SKM-1 (cell line): ENCODE measurements around the gene PPFIA1.

Source experiments
- DNase-seq: peaks from one replicate; lab custom pipeline; 2025; ENCODE audit not compliant: unreplicated experiment; lab: John Stamatoyannopoulos, UW

The PPFIA1 gene

DNA sequence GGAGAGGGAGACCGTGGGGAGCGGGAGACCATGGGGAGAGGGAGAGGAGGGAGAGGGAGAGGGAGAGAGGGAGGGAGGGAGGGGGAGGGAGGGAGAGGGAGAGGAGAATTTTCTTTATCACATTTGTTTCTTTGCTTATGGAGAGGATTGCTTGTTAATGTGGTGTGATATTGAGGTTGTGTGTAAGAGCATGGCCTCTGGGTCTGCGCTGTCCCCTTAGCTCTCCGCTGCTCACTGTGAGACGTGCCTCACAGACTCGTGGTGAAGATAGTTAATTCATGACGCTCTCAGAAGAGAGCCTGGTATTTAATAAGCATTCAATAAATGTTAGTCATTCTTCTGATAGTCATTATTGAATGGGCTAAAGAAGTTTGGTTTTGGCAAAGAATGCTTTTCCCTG is 26.2 kb downstream of the PPFIA1 start:
- DNase-seq, result no peak

DNA sequence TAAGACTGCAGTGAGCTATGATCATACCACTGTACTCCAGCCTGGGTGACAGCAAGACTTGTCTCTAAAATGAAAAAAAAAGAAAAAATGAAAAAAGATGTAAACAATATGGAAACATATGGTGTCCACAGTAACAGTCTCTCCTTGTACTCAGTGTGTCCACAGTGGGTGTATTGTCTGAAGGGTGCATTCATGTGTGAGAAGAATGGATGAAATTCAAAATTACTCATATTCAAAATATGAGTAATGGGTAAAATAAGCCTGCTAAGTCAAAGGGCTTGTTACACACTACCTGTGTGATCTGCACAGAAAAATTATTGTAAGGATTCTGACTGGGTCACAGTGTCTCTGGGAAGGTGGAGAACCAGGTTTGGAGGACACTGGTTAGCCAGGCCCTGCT is 26.9 kb downstream of the PPFIA1 start:
- DNase-seq, result no peak

DNA sequence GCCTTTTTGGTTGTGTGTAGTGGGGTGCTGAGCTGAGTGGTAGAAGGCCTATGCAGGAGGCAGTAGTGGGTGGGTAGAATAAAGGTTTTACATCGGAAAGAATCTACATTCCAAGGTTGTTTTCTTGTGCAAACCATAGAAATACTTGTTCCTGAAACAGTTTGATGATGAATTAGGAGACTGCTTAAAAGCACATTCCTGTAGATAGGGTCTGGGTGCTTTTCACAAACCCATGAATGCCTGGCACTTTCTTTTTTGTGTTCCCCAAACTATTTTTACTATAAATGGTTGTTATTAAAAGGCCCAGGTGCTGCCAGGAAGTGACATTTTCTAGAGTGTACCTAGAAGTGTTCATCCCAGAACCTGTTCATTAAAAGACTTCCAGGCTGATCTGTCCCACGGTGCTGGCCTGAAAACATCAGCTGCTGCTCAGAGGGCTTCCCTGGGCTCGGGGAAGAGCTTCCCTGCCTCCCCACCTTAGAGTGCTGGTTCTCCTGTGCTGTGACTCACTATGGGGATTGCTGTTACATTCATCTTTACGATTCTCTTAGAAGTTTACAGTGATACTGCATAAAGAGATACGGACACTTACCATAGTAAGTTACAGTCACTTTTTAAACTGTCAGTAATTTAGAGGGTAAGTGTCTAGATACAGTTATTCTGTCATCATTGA is 27.9 kb downstream of the PPFIA1 start:
- DNase-seq, result no peak

DNA sequence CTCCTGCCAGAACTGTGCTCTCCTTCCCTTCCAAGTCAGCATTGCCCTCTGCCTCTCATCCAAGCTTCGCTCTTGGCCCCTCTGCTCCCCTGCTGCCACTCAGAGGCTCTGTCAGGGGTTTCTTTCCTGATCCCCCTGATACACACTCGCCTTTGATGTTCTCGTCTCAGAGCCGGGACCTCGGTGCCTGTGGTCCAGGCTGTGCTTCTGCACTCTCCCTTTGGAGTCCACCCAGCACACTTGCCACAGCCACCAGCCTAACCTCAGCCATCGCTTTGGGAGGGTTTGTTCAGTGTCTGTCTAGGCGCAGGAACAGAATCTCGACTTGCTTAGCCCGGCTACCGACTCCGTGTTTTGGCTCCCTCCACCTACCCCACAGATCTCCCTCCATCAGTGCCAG is 29.1 kb downstream of the PPFIA1 start:
- DNase-seq, result no peak

DNA sequence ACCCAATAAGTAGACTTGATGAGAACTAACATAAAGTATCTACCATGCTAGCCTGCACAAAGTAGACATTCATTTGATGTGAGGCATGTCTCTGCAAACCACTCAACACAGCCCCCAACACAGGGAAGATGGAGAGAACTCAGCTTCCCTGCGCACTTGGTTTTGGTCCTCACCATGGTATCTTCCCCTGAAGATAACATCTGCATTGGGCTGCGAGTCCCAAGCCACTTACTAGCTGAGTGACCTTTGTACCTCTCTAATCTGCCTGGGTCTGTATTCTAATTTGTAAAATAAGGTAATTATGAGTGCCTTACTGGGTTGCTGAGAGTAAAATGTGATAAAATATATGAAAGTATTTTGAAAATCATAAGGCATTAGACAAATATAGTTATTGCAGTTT is 30.7 kb downstream of the PPFIA1 start:
- DNase-seq, result no peak

DNA sequence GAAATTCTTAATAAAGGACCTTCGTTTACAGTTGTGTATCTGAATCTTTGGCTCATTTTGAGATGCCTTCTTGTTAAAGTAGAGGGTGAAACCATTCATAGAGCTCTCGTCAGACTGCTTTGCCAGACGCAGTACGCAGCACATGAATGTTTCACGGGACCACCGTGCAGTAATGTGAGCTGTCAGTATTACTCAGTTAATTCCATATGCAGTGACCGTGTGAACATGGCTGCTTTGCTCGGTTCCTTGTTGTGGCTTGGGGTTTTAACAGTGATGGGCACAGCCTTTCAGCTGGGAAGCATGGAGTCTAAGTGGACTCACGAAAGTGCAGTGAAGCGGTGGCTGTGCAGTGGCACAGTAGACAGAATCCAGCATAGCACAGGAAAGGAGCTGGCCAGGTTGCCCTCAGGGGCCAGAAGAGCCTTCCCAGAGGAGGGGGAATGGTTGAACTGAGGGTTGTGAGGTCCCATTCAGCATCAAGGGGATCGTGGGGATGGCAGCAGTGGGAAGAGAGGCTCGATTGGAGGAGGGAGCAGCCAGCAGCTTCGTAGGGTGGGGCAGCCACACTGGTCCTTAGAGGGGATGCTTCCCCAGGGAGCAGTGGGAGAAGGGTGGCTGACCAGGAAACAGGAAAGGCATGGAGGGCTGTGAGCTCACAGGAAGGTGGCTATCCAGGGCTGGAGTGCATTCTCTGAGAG is 31.4 kb downstream of the PPFIA1 start:
- DNase-seq, result no peak

DNA sequence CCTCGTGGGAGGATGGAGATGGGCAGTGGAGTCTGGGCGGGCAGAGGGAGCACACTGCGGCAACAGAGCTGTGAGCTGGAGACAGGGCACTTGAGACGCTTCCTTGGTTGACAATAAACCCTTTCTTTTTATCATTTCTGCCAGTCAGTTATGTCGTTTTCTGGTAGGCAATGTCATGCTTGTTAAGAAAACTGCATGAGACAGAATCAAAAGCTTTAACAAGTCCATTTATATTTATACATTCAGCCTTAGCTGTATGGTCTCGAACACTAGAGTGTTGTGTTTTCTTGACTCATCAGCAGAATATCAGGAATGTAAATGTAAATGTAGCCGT is 31.9 kb downstream of the PPFIA1 start:
- DNase-seq, result no peak

DNA sequence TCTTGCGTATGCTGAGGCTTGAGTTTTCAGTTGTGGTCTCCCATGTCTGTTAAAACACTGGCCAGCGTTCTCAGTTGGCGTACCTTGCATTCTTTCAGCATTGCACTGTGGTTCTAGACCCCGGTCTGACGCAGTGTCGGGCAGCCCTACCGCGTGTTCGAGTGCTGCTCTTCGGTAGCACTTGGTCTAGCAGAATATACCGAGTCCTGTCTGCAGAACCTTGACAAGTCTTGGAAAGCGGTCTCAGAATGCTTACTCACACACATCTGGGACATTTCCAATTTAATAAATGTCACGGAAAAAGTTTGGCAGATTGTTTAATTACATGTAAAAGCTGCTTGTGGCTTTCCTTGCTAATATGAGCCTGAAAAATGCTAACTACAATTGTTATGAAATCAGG is 32.6 kb downstream of the PPFIA1 start:
- DNase-seq, result no peak

DNA sequence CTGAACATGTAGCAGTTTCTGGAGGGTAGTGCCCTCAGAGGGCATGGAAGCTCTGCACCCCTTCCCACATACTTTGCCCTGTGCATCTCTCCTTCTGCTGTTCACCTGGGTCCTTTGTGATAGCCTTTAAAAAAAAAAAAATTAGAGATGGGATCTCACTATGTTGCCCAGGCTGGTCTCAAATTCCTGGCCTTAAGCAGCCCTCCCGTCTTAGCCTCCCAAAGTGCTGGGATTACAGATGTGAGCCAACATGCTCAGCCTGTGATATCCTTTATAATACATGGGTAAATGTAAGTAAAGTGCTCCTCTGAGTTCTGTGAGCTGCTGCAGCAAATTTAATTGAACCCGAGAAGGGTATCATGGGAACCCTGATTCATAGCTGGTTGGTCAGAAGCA is 33.7 kb downstream of the PPFIA1 start:
- DNase-seq, result no peak

DNA sequence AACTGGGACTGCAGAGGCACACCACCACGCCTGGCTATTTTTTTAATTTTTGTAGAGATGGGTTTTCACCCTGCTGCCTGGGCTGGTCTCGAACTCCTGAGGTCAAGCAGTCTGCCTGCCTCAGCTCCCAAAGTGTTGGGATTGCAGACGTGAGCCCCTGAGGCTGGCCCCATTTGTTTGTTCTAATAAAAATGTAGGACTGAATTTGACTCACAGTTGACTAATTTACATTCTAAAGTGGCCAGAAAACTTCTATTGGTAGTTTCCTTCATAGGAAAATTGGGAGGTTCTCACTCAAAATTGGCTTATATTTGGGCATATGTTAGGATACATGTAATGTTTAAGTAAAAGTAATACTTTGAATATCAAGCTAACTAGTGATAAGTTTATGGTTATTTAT is 35.0 kb downstream of the PPFIA1 start:
- DNase-seq, result no peak

DNA sequence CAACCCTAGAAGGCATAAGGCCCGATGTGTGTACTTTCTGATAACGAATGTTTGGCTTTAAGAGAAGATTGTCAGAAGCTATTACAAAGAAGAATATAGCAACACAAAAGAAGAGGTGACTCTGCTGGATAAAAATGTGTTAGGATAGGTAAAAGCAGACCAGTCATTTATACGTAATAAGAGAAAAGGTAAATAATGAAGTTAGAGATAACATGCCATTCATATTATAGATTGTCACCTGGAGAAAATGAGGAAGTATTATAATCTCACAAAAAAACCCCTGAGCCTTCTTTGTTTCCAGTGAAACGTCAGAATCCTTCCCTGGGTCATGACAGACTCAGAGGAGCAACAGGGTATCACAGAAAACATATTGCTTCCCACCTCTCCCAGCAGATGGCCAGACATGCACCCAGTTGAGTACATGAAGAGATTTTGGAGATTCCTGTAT is 36.1 kb downstream of the PPFIA1 start:
- no peak for DNase-seq

DNA sequence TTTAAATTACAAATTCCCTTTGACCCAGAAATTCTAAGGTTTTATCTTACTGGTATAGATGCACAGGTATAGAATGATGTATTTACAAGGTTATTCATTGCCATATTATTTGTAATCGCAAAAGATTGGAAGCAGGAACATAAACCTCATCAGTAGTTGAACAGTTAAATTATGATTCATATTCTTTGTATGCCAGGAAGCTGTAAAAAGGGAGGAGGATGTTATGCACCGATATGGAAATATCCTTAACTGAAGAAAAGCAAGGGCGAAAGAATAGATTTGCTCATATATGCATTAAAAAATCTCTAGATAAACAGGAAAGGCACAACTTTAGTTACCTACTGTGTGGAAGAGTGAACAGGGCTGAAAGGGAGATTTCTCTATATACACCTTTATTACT is 36.7 kb downstream of the PPFIA1 start:
- no peak for DNase-seq

DNA sequence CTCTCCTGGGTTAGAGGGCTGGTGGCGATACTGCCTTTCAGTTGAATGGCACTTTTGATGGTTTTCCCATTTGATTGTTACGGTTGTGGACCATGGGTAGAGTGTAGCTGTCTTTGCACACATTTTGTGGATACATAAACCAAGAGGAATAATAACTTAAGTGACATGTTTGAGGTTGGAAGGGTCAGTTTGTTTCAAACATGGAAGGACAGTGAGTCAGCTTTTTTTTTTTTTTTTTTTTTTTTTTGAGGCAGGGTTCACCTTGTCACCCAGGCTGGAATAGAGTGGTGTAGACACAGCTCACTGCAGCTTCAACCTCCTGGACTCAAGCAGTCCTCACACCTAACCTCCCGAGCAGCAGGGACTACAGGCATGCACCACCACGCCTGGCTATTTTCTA is 41.1 kb downstream of the PPFIA1 start:
- DNase-seq, result no peak

DNA sequence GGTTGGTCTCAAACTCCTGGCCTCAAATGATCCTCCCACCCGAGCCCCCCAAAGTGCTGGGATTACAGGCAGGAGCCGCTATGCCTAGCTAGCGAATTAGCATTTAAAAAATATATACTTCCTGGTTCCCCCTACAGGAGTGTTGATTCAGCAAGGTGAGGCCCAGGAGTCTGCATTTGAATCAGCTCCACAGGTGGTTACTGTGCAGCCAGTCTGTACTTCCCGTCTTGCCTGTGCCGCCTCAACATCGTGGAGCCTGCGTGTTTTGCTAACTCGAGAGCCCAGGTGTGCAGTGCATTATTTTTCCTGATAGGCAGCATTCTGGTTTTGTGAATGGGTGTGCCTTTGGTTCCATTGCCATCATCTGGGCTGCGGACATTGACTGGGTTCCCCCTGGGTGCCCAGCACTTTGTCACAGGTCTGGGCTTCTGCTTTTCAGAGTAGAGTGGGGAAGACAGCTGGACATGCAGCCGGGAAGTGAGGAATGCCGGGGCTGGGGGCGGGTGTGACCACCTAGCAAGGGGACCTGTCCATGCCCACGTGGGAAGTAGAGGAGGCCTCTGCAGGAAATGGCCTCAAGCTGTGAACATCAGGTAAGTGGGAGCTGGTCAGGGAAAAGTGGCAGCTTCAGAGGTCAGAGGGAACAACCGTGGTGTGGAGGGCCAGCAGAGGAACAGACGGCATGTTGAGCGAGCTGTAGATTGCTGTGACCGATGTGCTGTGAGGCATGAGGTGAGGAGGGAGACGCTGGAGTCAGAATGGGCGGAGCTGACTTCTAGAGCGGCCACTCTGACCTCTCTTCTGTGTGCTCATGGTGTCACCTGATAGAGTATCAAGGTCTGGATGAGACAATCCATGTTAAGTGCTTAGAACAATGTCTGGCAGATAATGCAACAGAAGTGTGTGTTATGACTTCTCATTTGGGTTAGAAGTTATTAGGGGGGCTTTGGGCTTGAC is 42.2 kb downstream of the PPFIA1 start:
- DNase-seq, result no peak

DNA sequence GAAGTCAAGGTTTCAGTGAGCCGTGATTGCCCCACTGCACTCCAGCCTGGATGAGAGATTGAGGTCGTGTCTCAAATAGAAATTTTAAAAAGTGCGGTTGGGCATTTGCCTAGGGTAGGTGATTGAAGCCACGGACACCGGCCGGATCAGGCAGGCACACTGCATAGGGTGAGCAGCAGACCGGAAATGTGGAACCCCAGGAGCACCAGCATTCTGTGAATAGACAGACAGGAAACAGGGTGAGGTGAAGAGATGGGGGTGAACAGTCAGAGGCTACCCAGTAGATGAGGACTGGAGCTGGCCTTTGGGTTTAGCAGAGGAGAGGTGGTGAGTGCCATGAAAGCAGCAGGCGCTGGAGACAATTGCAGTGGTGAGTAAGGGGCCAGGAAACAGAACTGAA is 43.5 kb downstream of the PPFIA1 start:
- no peak for DNase-seq

DNA sequence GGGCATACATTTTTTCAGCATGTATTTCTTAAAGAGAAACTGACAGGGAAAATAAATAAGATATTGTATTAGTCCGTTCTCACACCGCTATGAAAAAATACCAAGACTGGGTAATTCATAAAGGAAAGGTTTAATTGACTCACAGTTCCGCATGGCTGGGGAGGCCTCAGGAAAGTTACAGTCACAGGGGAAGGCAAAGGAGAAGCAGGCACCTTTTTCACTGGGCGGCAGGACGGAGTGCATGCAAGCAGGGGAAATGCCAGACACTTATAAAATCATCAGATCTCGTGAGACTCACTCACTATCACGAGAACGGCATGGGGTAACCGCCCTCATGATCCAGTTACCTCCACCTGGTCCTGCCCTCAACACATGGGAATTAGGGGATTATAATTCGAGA is 44.2 kb downstream of the PPFIA1 start:
- peak; percentile 50 for DNase-seq

DNA sequence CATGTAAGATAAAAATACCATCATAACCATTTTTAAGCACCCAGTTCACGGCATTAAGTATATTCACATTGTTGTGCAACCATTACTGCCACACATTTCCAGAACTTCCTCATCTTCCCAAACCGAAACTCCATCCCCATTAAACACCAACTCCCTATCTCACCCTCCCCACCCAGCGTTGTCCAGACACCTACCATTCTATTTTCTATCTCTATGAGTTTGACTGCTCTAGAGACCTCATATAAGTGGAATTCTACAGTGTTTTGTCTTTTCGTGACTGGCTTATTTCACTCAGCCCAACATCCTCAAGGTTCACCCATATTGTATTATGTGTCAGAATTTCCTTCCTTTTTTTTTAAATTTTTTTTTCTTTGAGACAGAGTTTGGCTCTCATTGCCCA is 45.2 kb downstream of the PPFIA1 start:
- peak; percentile 48 for DNase-seq

DNA sequence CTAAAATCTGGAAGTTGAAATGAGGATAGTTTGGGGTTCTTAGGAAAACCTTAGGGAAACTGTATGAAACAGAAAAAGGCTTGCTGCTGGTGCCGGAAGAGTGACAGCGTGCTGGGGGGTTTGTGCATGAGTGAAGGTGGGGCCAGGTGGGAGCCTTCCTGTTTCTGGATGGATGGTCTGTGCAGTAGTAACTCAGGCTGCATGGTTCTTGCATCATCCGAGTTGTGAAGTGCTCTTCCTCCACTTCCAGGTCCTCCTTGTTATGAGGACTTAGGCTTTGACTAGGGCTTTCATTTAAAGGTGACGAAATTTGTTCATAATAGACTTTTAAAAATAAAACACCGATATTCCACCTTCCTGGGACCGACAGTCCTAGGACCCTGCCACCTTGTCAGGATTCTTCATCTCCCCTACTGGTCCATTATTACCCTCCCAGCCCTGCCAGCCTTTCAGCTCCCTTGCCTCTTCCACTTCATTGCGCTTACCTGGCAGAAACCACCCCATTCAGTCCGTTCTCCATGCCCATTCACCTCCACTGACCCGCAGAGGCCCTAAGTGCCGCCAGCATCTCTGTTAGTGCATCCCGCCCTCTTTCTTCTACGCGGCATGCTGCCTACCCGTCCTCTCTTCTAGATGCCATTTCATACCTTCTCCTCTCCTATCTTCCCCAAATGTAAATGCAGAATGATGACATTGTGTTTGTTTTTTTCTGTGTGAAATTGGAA is 47.3 kb downstream of the PPFIA1 start:
- peak; percentile 6 for DNase-seq

DNA sequence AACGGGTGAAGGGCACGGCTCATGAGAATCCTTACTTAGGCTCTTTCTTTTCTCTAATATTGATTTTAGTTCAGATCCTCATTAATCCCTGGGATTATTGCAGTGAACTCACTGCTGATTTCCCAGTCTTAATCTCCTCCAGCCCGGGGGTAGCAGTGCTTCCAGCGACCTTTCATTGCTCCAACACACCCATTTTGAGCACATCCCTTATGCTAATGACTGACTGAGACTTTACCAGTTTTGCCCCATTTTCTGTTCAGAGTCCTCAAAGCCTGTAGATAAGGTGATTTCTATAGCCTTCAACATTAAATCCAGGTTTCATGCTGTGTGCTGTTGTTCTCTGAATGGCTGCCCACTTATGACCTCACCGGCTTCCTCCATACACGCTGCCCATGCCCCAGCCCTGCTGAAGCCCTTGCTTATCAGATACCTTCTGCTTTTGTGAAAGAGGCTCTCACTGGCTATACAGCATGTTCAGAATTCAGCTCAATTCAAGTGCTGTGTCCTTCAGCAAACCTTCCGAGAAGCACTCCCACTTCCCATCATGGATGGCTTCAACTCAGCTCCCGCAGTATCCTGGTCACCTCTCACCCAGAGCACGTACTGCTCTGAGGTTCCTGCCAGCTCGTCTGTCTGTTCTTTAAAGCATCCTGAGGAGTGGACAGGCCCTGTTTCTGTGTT is 49.0 kb downstream of the PPFIA1 start:
- no peak for DNase-seq

DNA sequence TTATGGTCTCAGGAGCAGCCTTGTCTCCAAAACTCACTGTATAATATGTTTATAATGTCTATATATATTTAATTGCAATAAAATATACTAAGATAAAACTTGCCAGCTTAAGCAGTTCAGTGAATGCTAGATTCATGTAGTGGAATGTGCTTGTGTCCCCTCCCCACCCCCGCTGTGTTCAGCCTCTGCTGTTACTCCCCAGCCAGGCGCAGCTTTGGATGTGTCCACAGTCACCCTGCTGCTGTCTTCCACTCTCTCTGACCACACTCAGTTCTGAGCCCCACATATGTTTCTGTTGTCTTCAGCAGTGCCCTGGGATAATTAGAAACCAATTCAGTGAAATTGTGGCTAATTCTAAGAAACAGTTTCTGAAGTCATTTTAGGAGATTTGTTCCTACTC is 52.2 kb downstream of the PPFIA1 start:
- no peak for DNase-seq

DNA sequence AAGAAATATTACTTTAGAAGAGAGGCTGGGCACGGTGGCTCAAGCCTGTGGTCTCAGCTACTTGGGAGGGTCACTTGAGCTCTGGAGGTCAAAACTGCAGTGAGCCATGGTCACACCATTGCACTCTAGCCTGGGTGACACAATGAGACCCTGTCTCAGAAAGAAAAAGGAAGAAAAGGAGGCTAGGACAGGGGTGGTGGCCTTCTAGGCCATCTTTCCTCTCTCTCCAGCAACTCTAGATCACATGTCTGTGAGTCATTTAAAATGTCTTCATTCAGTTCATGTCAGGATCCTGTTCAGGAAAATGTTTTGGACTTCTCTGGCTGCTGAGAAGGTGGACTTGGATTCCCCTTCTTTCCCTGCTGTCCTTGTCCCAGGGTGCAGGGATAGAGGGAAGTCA is 53.3 kb downstream of the PPFIA1 start:
- no peak for DNase-seq
